Keratinocyte (primary cell): ENCODE measurements around the gene ZACN. TPM values are rescaled to one million over a fixed set of nuclear protein-coding genes. Genes with fewer than 3 reads are reported as not detected.
A peak's percentile ranks its signal among the peaks of the same experiment; 100 is the strongest.

Experiments
- DNase-seq: peaks from one replicate; pipeline ENCODE4 v3.0.0-alpha.2; 2011; ENCODE audit warnings: low read depth, missing footprints, low spot score
- FAIRE-seq: peaks from 2 replicates; lab custom pipeline; 2011; peaks lifted over from hg19 to GRCh38; lab: Jason Lieb, UNC
- H2AFZ ChIP-seq: 2 replicates; pipeline ENCODE4 v1.6.0; 2012; ENCODE audit warnings: low read length, control low read depth, inconsistent platforms; ENCODE audit not compliant: control insufficient read depth
- H3K27ac ChIP-seq: 2 replicates; pipeline ENCODE4 v1.5.1; 2011; ENCODE audit warnings: low read length; ENCODE audit not compliant: control insufficient read depth, insufficient read depth
- H3K27me3 ChIP-seq: 3 replicates; pipeline ENCODE4 v1.6.0; 2011; ENCODE audit warnings: low read length; ENCODE audit not compliant: control insufficient read depth, insufficient read depth; ENCODE audit errors: extremely low read depth
- H3K36me3 ChIP-seq, 2 experiments: 2 replicates in 1 of 2; 3 replicates in 1 of 2; pipeline ENCODE4 v1.5.1; 2011; ENCODE audit warnings: low read length in 2 of 2, mild to moderate bottlenecking in 1 of 2; ENCODE audit not compliant: control insufficient read depth in 2 of 2, insufficient read depth in 2 of 2; ENCODE audit errors: extremely low read depth in 1 of 2
- H3K4me1 ChIP-seq: 3 replicates; pipeline ENCODE4 v1.5.1; 2011; ENCODE audit warnings: low read length; ENCODE audit not compliant: control insufficient read depth, insufficient read depth; ENCODE audit errors: extremely low read depth
- H3K4me2 ChIP-seq: 3 replicates; pipeline ENCODE4 v1.6.0; 2011; ENCODE audit warnings: low read depth, low read length; ENCODE audit not compliant: control insufficient read depth, insufficient read depth; ENCODE audit errors: extremely low read depth
- H3K4me3 ChIP-seq, 3 experiments: fragments of 200-600 bp in 1 of 3; sonication (generic) in 1 of 3; 2 replicates in 2 of 3; 3 replicates in 1 of 3; pipeline ENCODE4 v1.5.1; 2011 to 2016; ENCODE audit warnings: low read length in 3 of 3, mild to moderate bottlenecking in 3 of 3, control low read depth in 2 of 3, inconsistent platforms in 1 of 3, low read depth in 1 of 3, mixed read lengths in 1 of 3, mixed run types in 1 of 3, moderate library complexity in 1 of 3; ENCODE audit not compliant: control insufficient read depth in 2 of 3, insufficient read depth in 2 of 3; ENCODE audit errors: extremely low read depth in 1 of 3
- H3K79me2 ChIP-seq: 2 replicates; pipeline ENCODE4 v1.6.0; 2012; ENCODE audit warnings: low read length; ENCODE audit not compliant: control insufficient read depth, insufficient read depth
- H3K9ac ChIP-seq: 3 replicates; pipeline ENCODE4 v1.6.0; 2011; ENCODE audit warnings: low read length; ENCODE audit not compliant: control insufficient read depth, insufficient read depth; ENCODE audit errors: extremely low read depth
- H3K9me1 ChIP-seq: 3 replicates; pipeline ENCODE4 v1.6.0; 2011; ENCODE audit warnings: low read length; ENCODE audit not compliant: control insufficient read depth, insufficient read depth; ENCODE audit errors: extremely low read depth
- H3K9me3 ChIP-seq: 2 replicates; pipeline ENCODE4 v1.5.1; 2012; ENCODE audit warnings: low read depth, low read length; ENCODE audit not compliant: control insufficient read depth
- H4K20me1 ChIP-seq: 3 replicates; pipeline ENCODE4 v1.6.0; 2011; ENCODE audit warnings: low read length; ENCODE audit not compliant: control insufficient read depth, insufficient read depth; ENCODE audit errors: extremely low read depth
- EZH2 ChIP-seq: IDR thresholded peaks from one replicate; pipeline ENCODE4 v1.6.1; 2012; ENCODE audit warnings: inconsistent platforms, mild to moderate bottlenecking, low read length, moderate library complexity
- dilution Hi-C: fragments of 300-500 bp; cut with MboI; formaldehyde crosslinking; loops from one replicate; pipeline ENCODE4 v1.7.0; 2020; ENCODE audit warnings: low sequenced_read_pairs; ENCODE audit not compliant: extremely low pct_ligation_motif_present
- polyA plus RNA-seq, 5 experiments: library from polyadenylated mRNA; depleted of rRNA in 3 of 5; stranded (reverse) in 3 of 5; stranded (forward) in 1 of 5; unstranded in 1 of 5; fragments of >200 nt; gene quantifications; 1 replicate in 1 of 5; 2 replicates in 3 of 5; 3 replicates in 1 of 5; pipeline versions ENCODE4 v1.2.1 to v1.2.3, GENCODE V29; 2011 to 2012; ENCODE audit warnings: missing spikeins in 2 of 5, low read depth in 1 of 5, low replicate concordance in 1 of 5
- TF ChIP-seq, protein P1 (sequence below), 3 experiments: IDR thresholded peaks in 1 of 3; conservative IDR thresholded peaks in 1 of 3; optimal IDR thresholded peaks in 1 of 3; 2 replicates in 2 of 3; 3 replicates in 1 of 3; pipeline versions ENCODE3 to v1.5.1; 2011; ENCODE audit warnings: low read length in 3 of 3, mild to moderate bottlenecking in 3 of 3, moderate library complexity in 2 of 3, control low read depth in 1 of 3, inconsistent platforms in 1 of 3; ENCODE audit not compliant: insufficient read depth in 2 of 3; ENCODE audit errors: extremely low read depth in 1 of 3

The ZACN gene
- polyA plus RNA-seq, 1 donor (not counting 4 experiments of a cell fraction or from before 2014, with no cell fraction given) = not detected

DNA sequence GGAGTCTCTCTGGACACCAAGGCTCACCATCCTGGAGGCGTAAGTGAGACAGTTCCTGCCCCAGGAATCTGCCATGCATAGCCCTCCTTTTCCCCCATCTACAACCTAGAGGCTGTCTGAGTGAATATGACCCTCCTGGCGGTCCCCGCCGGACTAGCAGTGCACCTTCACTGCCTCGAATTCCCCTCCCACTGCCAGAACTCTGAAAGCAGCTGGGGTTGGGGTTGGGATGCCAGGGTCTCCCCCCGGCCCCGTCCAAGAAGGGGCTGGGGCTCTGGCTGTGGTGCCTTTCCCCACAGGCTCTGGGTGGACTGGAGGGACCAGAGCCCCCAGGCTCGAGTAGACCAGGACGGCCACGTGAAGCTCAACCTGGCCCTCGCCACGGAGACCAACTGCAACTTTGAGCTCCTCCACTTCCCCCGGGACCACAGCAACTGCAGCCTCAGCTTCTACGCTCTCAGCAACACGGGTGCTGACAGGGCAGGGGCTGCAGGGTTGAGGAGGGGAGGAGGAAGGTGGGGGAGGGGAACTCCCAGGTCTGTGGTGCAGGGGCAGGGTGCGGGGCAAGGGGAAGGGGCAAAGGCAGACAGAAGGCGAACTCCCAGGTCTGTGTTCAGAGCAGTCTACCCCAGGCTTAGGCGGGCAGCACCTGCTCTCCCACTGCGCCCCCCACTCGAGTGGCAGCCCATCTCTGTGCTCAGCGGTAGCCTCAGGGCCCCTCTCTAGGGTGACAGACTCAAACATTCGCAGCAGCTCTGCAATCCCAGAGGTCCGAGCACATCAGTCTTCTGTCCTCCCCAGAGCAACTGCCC, 1.2 kb downstream of the ZACN start:
- no peak overlapping the region for H3K27ac ChIP-seq
- no peak overlapping the region for H3K9ac ChIP-seq
- no peak overlapping the region for H3K4me3 ChIP-seq
- H3K9me3 ChIP-seq = no peaks in the 10 kb centered on the region
- H3K27me3 ChIP-seq = peaks cover 55% of the 10 kb centered on the region
- FAIRE-seq (no peak), DNase-seq (no peak)
- peaks cover 7% of the 10 kb centered on the region for H3K4me1 ChIP-seq
- dilution Hi-C loops = no loop called here
- no peaks in the 10 kb centered on the region for H3K9me1 ChIP-seq
- TF ChIP-seq, protein P1, sequence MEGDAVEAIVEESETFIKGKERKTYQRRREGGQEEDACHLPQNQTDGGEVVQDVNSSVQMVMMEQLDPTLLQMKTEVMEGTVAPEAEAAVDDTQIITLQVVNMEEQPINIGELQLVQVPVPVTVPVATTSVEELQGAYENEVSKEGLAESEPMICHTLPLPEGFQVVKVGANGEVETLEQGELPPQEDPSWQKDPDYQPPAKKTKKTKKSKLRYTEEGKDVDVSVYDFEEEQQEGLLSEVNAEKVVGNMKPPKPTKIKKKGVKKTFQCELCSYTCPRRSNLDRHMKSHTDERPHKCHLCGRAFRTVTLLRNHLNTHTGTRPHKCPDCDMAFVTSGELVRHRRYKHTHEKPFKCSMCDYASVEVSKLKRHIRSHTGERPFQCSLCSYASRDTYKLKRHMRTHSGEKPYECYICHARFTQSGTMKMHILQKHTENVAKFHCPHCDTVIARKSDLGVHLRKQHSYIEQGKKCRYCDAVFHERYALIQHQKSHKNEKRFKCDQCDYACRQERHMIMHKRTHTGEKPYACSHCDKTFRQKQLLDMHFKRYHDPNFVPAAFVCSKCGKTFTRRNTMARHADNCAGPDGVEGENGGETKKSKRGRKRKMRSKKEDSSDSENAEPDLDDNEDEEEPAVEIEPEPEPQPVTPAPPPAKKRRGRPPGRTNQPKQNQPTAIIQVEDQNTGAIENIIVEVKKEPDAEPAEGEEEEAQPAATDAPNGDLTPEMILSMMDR (optimal IDR thresholded peaks at IDR 0.05 in 1 of 3, IDR thresholded peaks at IDR 0.05 in 1 of 3, conservative IDR thresholded peaks at IDR 0.05 in 1 of 3; ENCODE audit: extremely low read depth in 1 of 3, insufficient read depth in 2 of 3, low read length in 3 of 3) = peak in 1 of 3 experiments; percentile 9
- TF ChIP-seq EZH2 = no peak
- peaks cover 12 to 17% of the 10 kb centered on the region in 2 experiments for H3K36me3 ChIP-seq
- no peak overlapping the region for H2AFZ ChIP-seq
- no peak overlapping the region for H3K4me2 ChIP-seq
- no peaks in the 10 kb centered on the region for H3K79me2 ChIP-seq
- no peaks in the 10 kb centered on the region for H4K20me1 ChIP-seq

DNA sequence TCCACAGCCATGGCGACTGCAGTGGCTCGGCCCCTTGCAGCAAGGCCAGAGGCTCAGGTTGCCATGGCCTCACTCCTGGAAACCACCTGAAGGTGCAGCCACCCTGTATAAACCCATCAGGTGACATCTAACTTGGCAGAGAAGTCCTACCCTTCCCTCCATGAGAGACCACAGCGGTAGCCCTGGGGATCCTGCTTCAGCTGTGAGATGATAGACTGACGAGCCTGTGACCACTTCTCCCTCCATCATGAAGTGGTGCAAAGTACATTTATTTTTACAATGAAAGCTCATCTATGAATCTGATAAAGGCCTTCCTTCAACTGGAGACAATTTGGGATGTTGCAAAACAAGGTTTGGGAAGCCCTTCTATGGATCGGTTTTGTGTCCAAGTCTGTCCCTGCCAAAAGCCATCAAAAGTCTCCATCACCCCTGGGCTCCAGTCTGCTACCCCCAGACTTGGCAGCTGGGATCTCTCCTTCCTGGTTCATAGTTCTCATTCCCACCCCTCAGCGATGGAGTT, 1.8 kb downstream of the ZACN start:
- H3K36me3 ChIP-seq = peaks cover 12 to 21% of the 10 kb centered on the region in 2 experiments
- H2AFZ ChIP-seq = no peak overlapping the region
- no peak overlapping the region for H3K4me2 ChIP-seq
- dilution Hi-C loops = no loop called here
- no peak for DNase-seq
- no peak overlapping the region for H3K27ac ChIP-seq
- no peaks in the 10 kb centered on the region for H3K79me2 ChIP-seq
- no peaks in the 10 kb centered on the region for H4K20me1 ChIP-seq
- H3K27me3 ChIP-seq = peaks cover 49% of the 10 kb centered on the region
- no peak overlapping the region for H3K4me3 ChIP-seq
- FAIRE-seq = no peak
- H3K9me1 ChIP-seq = no peaks in the 10 kb centered on the region
- no peak overlapping the region for H3K9ac ChIP-seq
- no peaks in the 10 kb centered on the region for H3K9me3 ChIP-seq
- peaks cover 5% of the 10 kb centered on the region for H3K4me1 ChIP-seq
- TF ChIP-seq, protein P1 (optimal IDR thresholded peaks at IDR 0.05 in 1 of 3, IDR thresholded peaks at IDR 0.05 in 1 of 3, conservative IDR thresholded peaks at IDR 0.05 in 1 of 3; ENCODE audit: extremely low read depth in 1 of 3, insufficient read depth in 2 of 3, low read length in 3 of 3) = no peak
- no peak for TF ChIP-seq EZH2
